ENCODE measurements around the gene CFAP97. TPM values are rescaled to one million over a fixed set of nuclear protein-coding genes. Genes with fewer than 3 reads are reported as not detected.
A peak's percentile ranks its signal among the peaks of the same experiment; 100 is the strongest.

CFAP97 gene
- total RNA-seq, 1 donor from 2014 or later: 54.0 TPM

DNA sequence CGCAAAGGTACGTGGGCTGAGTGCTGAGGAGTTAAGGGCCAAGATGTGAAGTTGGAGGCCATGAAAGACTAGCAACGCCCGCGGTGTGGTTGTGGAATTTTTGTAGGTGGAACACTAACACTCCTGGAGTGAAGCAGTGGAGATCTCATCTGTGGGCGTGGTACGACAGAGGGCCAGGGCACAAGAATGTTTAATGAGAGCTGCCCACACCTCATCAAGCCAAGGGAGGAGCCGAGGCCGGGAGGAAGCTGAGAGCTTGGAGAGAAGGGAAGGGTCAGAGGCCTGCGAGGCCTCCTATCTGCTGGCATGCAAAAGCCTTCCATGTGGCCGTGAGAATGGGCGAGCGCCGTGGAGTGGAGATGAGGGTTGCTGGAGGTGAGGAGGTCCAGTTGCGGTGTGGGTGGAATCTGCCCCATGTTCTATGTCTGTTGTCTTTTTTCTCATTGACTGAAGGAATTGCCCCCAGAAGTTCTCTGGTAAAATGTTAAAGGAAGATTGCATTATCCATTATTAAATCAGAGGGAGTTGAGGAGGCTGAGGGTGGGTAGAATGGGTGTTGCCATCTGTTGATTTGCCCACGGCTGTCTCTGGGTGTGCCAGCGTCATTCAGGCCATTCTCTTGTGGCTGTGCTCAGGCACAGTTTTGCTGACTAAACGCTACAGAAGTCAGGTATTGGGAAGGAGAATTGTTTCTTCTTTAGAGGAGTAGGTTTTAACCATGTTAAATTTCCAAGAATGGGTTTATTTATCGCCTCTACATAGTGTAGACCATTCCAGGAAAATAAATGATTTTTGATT lies 25.4 kb upstream of the CFAP97 start:
- no peak overlapping the region for H3K4me3 Mint-ChIP-seq (ENCODE audit: unreplicated experiment)
- H3K4me1 Mint-ChIP-seq (ENCODE audit: unreplicated experiment): peaks cover 13% of the 10 kb centered on the region
- no peaks in the 10 kb centered on the region for H3K36me3 Mint-ChIP-seq (ENCODE audit: unreplicated experiment)
- H3K27ac Mint-ChIP-seq (ENCODE audit: unreplicated experiment): no peak overlapping the region
- TF ChIP-seq, protein P1, sequence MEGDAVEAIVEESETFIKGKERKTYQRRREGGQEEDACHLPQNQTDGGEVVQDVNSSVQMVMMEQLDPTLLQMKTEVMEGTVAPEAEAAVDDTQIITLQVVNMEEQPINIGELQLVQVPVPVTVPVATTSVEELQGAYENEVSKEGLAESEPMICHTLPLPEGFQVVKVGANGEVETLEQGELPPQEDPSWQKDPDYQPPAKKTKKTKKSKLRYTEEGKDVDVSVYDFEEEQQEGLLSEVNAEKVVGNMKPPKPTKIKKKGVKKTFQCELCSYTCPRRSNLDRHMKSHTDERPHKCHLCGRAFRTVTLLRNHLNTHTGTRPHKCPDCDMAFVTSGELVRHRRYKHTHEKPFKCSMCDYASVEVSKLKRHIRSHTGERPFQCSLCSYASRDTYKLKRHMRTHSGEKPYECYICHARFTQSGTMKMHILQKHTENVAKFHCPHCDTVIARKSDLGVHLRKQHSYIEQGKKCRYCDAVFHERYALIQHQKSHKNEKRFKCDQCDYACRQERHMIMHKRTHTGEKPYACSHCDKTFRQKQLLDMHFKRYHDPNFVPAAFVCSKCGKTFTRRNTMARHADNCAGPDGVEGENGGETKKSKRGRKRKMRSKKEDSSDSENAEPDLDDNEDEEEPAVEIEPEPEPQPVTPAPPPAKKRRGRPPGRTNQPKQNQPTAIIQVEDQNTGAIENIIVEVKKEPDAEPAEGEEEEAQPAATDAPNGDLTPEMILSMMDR (IDR thresholded peaks at IDR 0.05): no peak
- no peak for DNase-seq (ENCODE audit: extremely low spot score, unreplicated experiment)
- H3K9me3 Mint-ChIP-seq (ENCODE audit: unreplicated experiment): no peaks in the 10 kb centered on the region
- H3K27me3 Mint-ChIP-seq (ENCODE audit: unreplicated experiment): no peaks in the 10 kb centered on the region

DNA sequence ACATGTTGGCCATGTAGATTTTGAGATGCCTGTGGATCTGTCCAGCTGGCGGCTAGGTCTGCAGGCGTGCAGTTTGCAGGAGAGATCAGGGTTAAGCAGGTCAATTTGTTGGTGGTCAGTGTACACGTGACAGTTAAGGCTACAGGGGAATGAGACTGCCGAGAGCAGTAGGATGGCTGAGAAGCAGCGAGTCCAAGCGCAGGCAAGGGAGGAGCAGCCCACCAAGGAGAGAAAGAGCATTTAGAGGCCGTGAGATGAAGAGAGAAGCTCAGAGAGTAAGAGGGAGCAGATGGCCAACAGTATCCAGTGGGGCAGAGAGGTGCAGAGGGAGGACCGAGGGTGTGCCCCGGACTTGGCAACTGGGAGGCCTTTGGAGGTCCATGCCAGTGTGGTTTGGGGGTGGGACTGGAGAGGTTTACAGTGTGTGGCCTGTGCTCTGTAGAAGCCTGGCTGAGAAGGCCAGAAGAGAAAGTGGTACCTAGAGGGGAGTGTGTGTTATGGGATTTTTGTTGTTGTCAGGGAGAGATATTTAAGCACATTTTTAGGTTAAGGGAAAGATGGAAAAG lies 24.0 kb upstream of the CFAP97 start:
- TF ChIP-seq, protein P1 (IDR thresholded peaks at IDR 0.05): no peak
- H3K36me3 Mint-ChIP-seq (ENCODE audit: unreplicated experiment): no peaks in the 10 kb centered on the region
- peaks cover 20% of the 10 kb centered on the region for H3K4me1 Mint-ChIP-seq (ENCODE audit: unreplicated experiment)
- H3K27ac Mint-ChIP-seq (ENCODE audit: unreplicated experiment): no peak overlapping the region
- H3K27me3 Mint-ChIP-seq (ENCODE audit: unreplicated experiment): no peaks in the 10 kb centered on the region
- H3K9me3 Mint-ChIP-seq (ENCODE audit: unreplicated experiment): no peaks in the 10 kb centered on the region
- H3K4me3 Mint-ChIP-seq (ENCODE audit: unreplicated experiment): no peak overlapping the region
- DNase-seq (ENCODE audit: extremely low spot score, unreplicated experiment): no peak

GRCh38 chr4:185227131-185227551 lies 23.3 kb upstream of the CFAP97 start:
- DNase-seq (ENCODE audit: extremely low spot score, unreplicated experiment): no peak

DNA sequence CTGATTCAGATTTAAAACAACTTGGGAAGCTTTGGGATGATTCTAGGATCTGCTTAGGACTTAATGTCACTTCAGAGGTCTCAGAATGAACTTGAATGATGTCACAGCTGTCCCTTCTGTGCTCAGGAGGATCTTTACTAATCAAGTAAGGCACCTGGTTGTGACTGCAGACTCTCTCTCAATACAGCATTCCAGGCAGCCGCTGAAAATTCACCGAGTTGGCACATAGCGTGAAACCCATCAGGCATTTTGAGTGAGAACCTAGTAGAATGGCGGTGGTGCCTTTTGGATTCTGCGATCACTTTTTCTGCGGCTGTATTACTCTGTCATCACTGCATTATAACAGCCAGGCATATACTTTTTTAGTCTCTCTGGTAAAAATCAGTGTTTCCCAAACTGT lies 22.1 kb upstream of the CFAP97 start:
- TF ChIP-seq, protein P1 (IDR thresholded peaks at IDR 0.05): no peak
- Mint-ChIP-seq H3K36me3 (ENCODE audit: unreplicated experiment) (no peaks in the 10 kb centered on the region), H3K27me3 (ENCODE audit: unreplicated experiment) (no peaks in the 10 kb centered on the region), H3K4me3 (ENCODE audit: unreplicated experiment) (no peak overlapping the region), H3K4me1 (ENCODE audit: unreplicated experiment) (peaks cover 25% of the 10 kb centered on the region), H3K27ac (ENCODE audit: unreplicated experiment) (peak overlapping the region; percentile 18), H3K9me3 (ENCODE audit: unreplicated experiment) (no peaks in the 10 kb centered on the region)
- DNase-seq (ENCODE audit: extremely low spot score, unreplicated experiment): no peak

More at GRCh38 chr4:185227131-185227551, 23.3 kb upstream of the CFAP97 start:
- Mint-ChIP-seq H3K4me1 (ENCODE audit: unreplicated experiment) (peaks cover 19% of the 10 kb centered on the region), H3K36me3 (ENCODE audit: unreplicated experiment) (no peaks in the 10 kb centered on the region), H3K27me3 (ENCODE audit: unreplicated experiment) (no peaks in the 10 kb centered on the region), H3K27ac (ENCODE audit: unreplicated experiment) (no peak overlapping the region), H3K4me3 (ENCODE audit: unreplicated experiment) (no peak overlapping the region), H3K9me3 (ENCODE audit: unreplicated experiment) (no peaks in the 10 kb centered on the region)
- TF ChIP-seq, protein P1 (IDR thresholded peaks at IDR 0.05): peak; percentile 24

DNA sequence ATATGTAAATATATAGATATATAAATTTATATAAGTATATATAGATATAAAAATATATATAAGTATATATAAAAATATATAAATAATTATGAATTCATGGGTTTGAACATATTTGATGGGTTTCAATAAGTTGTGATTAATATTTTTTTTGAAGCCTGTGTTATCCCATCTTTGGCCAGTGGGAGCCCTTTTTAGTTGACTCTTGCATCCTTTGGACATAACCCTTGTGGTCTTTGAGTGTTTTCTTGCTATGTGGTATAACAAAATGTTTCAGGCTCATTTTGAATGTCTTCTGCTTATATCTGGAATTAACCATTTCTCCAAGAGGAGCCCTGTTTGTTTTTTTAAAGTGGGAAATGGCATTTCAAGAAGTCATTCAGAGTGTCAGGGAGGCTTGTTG lies 20.8 kb upstream of the CFAP97 start:
- Mint-ChIP-seq H3K4me1 (ENCODE audit: unreplicated experiment) (peaks cover 31% of the 10 kb centered on the region), H3K4me3 (ENCODE audit: unreplicated experiment) (no peak overlapping the region), H3K27ac (ENCODE audit: unreplicated experiment) (no peak overlapping the region), H3K36me3 (ENCODE audit: unreplicated experiment) (no peaks in the 10 kb centered on the region), H3K27me3 (ENCODE audit: unreplicated experiment) (no peaks in the 10 kb centered on the region), H3K9me3 (ENCODE audit: unreplicated experiment) (no peaks in the 10 kb centered on the region)
- TF ChIP-seq, protein P1 (IDR thresholded peaks at IDR 0.05): peak; percentile 27
- DNase-seq (ENCODE audit: extremely low spot score, unreplicated experiment): no peak

All from osteocyte (in vitro differentiated cells).